HEK293 (cell line): Measurements from ENCODE around the gene KIF23.
"Not testable (repeated sequence)": the region's sequence is repeated elsewhere in the genome, so short reads cannot be mapped to it uniquely, and the experiment has no call there.

Experiments
- CTCF ChIP-seq: fragments of 450-650 bp; formaldehyde crosslinking; IDR thresholded peaks from 2 replicates; pipeline ENCODE4 v1.5.1; 2016; ENCODE audit warnings: missing biosample characterization, missing genetic modification characterization
- GFI1B ChIP-seq: fragments of 450-650 bp; formaldehyde crosslinking; IDR thresholded peaks from 2 replicates; pipeline ENCODE4 v1.5.1; 2016; ENCODE audit warnings: missing biosample characterization, missing genetic modification characterization
- PRDM6 ChIP-seq: fragments of 450-650 bp; formaldehyde crosslinking; IDR thresholded peaks from 2 replicates; pipeline ENCODE4 v1.5.1; 2017; ENCODE audit warnings: missing biosample characterization, missing genetic modification characterization
- TF ChIP-seq, protein P1 (sequence below): fragments of 450-650 bp; formaldehyde crosslinking; IDR thresholded peaks from 2 replicates; pipeline ENCODE4 v1.5.1; 2016; ENCODE audit warnings: missing biosample characterization, missing genetic modification characterization

DNA sequence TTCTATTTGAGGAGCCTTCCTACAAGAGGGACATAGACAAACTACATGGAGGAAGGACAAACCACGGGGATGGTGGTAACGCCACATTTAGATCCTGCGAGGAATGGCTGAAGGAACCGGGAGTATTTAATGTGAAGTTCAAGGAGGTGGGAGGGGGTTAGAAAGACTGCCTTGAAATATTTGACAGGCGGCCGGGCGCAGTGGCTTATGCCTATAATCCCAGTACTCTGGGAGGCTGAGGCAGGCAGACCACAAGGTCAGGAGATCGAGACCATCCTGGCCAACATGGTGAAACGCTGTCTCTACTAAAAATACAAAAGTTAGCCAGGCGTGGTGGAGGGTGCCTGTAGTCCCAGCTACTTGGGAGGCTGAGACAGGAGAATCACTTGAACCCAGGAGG, 32.0 kb upstream of the KIF23 start:
- not testable (repeated sequence) for TF ChIP-seq PRDM6, GFI1B, CTCF (tag by site-specific recombination)
- TF ChIP-seq, protein P1, sequence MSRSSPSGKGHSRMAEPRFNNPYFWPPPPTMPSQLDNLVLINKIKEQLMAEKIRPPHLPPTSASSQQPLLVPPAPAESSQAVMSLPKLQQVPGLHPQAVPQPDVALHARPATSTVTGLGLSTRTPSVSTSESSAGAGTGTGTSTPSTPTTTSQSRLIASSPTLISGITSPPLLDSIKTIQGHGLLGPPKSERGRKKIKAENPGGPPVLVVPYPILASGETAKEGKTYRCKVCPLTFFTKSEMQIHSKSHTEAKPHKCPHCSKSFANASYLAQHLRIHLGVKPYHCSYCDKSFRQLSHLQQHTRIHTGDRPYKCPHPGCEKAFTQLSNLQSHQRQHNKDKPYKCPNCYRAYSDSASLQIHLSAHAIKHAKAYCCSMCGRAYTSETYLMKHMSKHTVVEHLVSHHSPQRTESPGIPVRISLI (tag by site-specific recombination), result not testable (repeated sequence)
